Islet precursor cell (in vitro differentiated cells): ENCODE data around the gene ELL2.
"Not testable (repeated sequence)": the region's sequence is repeated elsewhere in the genome, so short reads cannot be mapped to it uniquely, and the experiment has no call there.

Experiments
- DNase-seq: peaks from one replicate; pipeline ENCODE4 v3.0.0-alpha.2; 2018

ELL2 gene

DNA sequence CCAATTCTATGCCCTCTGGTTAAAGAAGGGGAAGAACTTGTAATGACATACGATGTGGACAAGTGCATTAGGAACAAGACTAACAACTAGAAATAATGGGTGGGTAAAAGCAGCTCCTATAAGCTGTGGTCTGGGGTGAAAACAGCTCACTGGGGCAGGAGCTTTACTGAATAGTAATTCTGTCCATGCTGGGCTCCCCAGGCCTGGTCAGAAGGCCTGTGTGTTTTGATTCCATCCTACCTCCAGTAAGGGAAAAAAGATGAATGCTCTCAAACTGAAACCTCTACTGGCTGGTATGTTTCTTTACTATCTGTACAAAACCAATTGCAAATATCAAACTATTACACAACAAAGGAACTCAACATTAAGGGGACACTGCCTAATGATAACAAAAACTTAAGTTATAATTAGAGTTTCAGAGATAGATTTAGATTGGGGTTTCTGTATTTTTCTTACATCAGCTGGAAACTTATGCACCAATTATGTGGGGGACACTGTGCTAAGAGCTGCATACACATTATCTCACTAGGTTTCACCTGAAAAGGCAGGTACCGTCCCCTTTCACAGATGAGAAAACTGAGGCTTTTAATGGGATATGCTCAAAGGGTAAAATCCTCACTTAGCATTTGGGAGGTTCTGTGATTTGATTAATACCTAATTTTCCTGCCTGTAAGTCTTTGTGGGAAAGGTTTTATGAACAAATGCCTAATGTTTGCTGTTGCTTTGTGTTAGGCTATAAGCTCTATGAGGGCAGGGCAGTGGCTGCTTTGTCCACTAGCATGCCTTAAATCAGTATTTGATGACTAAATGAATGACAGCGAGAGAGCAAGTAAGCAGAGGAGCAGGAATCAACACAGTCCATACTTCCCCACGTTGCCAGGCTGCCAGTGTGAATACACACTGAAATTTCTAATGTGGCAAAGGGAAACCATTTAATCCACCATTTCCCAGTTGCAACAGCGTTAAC is 53.6 kb downstream of the ELL2 start:
- DNase-seq = no peak

DNA sequence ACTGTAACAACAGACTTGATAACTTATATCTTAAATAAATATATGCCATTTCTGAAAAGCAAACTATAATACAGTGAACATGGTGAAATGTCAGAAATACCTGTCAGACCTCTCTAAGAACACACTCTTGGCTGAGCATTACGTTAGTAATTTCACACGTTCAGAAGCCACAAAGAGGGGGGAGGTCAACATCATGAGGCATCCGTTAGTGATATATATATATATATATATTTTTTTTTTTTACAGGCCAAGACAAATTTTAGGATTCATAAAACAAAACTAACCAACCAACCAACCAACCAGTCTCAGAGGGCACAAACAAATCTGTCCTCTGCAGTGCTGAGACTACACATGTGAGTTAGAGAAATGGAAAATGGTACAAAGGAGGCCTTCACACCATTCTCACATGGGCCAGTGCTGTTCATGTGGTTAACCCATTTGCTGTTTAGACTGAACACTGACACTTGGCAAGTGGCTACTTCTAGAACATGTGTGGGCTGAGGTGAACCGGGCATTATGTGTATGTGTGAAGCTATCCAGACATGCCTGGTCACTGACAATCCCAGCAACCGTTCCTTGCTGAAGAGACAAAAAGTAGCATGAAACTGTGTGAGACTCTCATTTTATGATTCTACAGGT is 54.5 kb downstream of the ELL2 start:
- no peak for DNase-seq

DNA sequence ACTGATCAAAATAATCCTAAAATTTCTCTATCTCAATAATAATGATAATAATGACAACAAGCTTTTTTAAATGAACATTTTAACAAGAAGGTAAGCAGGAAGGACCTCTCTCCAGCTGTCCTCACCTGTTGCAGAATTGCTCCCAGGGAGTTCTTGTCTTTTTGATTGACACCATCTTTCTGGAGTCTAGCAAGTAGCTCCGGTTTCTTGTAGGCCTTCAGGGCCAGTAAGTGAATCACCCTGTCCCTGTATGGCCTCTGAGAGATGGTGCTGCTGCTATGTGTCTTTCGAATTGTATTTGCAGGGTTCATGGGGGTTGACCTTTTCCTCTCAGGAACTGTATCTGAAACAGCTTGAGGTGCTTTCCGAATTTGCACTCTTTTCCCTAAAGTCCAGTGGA is 55.3 kb downstream of the ELL2 start:
- not testable (repeated sequence) for DNase-seq

DNA sequence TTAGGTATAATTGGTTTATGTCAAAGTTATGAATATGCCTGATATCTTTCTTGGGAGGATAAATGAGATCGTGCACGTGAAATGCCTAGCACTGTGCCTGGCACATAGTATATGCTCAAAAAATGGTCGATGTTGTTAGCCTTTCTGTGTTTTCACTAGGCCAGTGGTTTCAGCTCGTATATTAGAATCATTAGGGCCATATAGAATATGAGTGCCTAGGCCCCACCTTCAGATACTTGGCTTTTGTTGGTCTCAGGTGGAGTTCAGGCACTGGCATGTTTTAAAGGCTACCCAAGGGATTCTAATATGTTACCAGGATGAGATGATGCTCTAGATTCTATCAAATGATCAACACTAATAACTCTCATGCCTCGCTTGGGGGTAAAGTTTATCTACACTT is 56.8 kb downstream of the ELL2 start:
- no peak for DNase-seq

DNA sequence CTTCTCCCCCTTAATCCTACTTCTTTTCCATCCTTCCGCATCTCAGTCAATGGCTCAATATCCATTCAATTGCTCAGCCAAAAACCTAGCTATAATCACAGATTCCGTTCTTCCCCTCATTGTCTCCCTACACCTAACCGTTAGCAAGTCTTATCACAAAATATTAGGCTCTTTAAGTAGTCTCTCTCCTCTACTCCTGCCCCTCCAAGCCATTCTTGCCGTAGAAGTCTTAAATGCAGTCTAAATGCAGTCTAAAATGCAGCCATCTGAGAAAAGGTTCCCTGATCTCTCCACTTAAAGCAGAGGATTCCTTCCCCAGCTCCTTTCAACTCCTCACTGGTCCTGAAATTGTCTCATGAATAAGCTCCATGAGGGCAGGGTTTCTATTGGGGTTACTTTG is 57.8 kb downstream of the ELL2 start:
- no peak for DNase-seq

DNA sequence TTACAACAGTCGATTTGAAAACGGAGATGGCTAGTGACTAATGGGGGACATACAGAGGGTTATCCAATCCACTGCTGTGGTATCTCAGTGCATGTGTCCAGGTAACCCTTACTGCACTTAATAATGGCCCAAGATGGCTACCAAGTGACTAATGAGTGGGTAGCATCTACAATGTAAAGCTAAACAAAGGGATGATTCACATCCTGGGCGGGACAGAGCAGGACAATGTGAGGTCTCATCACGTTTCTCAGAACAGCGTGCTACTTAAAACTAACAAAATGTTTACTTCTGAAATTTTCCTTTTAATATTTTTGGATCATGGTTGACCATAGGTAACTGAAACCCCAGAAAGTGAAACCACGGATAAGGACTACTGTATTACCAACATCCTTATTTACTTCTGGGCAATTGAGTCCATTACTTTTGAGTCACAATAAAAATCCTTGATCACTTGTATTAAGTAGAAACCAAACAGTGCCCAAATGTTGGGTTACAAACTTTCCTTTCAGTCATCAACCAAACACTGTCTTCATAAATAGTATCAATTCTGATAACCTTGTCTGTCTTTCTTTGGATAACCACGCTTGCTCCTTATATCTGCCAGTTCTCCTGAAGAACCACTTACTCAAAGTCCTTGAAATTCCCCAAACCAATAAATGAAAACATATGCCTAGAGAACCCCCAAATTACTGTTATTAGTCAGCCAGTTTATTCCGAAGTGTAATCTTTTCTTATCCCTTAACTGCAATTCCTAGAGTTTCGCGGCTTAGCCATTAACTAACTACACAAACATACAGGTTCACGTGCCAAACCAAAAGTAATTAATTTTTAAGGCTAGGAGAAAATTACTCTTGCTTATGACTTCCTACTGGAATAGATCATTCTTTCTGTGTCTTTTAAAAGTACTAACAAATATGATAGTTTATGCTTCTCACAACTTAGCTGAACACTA is 59.7 kb downstream of the ELL2 start:
- no peak for DNase-seq

DNA sequence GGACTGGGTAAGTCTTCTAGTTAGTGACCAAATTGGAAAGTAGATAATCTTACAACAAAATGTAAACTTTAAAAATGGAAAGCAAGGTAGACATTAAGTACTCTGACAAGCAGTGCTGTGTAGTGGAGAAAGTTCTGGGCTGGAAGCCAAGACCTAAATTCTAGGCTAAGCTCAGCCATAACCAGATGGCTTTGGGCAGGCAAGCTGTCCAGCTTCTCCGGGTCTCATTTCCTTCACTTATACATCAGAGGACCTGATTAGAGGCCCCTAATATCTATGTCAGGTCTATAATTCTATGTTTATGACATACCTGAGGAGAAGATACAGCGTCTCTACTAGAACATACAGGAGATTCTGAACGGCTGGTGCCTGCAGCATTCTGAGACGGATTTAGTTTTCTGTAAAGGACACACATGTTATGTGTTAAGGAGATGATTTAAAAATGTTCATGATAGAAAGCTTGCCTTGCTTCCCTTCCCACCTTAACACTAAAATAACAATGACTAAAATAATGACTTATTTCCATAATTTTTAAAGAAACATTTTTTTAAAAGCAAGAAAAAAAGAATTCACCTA is 61.2 kb downstream of the ELL2 start:
- no peak for DNase-seq

DNA sequence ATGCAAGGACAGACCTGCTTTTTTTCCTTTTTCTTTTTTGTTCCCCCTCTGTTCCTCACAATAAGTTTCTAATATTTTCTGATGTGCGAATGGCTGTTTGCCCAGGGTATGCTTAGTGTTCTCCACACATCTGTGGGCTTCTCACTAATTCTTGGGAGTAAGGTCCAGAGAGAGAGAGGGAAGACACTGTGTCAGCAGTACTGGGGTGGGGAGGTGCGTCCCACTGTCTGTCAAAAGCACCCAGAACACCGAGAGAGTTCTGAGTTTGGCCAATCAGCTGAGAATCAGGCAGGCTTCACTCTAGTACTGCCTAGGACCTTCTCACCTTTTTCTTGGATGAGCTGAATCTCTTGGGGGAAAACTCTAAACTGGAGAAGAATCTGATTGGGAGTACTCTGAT is 61.8 kb downstream of the ELL2 start:
- DNase-seq = no peak

DNA sequence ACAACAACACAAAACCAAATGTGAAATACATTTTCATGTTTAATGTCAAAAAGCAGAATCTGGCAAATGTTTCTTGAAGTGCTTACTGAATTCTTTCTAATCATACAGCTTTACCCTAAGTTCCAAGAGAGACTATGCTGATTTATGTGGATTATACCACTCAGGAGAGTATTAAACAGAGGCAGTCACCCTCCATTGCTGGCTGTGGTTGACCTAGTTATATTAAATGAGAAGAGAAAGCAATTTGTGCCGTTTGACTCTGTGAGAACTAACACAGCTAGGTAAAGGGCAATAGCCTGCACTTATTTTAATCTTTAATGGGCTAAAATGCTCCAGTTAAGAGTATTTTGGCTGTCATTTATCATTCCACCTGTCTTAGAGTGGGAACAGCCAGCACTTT is 62.6 kb downstream of the ELL2 start:
- no peak for DNase-seq

DNA sequence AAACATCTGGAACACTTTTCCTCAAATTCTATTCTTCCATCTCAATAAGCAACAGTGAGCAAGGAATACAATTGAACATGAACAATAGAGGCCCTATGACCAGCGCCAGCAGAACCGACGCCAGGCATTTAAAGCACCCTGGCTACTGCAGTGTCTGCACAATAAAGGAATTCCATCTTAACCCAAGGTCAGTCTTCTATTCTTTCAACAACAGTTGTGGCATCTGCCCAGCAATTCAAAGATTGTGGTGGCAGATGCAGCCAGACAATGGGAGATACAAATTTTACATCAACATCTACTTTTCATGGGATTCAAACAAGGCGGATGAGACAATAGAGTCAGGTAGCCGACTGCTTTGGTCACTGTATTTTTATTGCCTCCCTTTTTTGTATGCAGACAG is 65.9 kb downstream of the ELL2 start:
- DNase-seq = no peak

DNA sequence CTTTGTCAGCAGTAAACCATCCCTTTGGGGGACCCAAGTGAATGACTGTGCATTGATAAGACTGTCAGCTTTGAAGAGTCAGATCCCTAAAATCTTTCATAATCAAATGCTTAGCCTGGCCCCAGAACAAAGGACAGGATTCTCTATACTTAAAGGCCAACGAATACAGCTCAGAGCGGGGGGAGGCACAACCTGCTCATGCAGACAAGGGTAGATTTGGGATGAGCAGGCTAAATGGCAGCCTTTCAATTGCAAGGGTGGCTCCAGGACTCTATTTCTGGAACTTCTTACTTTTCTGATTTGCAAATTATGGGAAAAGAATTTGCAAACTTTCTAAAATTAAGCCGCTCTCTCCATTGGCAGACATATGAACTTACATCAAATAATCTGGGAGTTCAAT is 66.4 kb downstream of the ELL2 start:
- no peak for DNase-seq

DNA sequence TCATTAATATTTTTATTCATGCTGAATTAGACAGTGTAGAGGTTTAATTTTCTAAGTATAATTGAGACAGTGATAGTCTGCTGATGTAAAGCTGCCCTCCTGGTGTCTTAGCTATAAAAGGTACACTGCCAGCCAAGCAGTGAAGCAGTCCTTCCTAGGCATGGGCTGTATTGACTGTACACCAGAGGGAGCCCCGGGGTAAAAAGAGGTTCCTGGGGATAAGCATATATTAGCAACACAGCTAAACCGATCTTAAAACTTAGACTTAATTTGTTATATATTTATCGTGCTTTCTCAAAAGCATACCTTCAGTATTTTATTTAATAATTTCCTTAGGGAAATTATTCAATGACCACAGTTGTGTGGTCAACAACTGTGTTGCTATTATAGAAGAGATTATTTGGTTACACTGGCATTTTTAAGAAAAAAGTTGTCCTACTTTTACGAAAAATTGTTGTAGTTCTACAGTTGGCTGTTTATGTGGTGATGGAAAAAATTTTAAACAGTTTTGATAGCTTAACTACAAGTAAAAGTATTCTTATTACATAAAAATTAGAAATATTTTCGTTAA is 68.8 kb downstream of the ELL2 start:
- DNase-seq = peak; percentile 68

DNA sequence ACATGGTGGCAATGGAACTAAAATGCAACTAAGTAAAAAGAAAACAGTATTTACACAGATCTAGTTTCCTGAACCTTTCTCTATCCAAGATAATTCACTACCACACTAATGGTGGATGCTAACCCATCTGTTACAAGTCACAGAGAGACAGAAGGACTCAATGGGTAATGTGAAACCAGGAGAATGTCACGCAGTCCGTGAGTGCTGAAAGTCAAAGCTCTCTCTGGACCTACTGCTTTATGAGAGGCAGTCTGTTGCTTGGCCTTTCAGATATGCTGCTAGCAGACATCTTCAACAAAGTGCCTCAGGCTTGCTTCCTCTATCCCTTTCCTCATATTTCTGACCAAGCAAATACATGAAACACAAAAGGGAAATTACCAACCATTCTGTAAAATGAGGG is 70.2 kb downstream of the ELL2 start:
- no peak for DNase-seq

DNA sequence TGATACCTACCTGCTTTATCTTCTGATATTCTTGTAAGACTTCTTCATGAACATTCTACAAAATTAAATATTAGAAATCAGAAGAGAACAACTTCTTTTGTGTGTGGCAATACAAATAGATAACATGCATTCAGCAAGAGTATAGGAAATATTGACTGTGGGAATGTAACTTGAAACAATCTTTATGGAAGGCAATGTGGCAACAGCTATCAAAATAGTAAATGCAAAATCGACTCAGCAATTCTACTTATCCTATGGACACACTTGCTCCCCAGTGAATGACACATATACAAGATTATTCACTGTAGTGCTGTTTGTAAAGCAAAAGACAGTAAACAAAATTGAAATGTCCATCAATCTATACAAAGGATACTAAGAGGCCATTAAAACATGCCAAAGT is 72.6 kb downstream of the ELL2 start:
- DNase-seq = no peak

DNA sequence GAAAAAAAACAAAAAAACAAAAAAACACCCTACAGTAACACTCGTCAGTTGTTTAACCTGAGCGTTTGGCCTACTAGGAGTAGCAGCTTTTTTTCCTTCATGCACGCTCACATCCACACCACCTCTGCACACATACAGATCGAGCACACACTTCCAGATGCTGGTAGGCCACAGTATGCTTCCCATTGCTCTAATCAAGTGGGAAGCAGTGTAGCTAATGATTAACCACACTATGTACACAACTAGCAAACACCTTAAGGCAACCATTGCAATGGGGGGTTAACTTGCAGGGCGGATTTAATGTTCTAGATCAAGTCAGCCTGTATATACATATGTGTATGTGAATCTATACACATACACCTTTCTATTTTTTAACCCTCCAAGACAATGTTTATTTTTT is 73.7 kb downstream of the ELL2 start:
- DNase-seq = no peak

DNA sequence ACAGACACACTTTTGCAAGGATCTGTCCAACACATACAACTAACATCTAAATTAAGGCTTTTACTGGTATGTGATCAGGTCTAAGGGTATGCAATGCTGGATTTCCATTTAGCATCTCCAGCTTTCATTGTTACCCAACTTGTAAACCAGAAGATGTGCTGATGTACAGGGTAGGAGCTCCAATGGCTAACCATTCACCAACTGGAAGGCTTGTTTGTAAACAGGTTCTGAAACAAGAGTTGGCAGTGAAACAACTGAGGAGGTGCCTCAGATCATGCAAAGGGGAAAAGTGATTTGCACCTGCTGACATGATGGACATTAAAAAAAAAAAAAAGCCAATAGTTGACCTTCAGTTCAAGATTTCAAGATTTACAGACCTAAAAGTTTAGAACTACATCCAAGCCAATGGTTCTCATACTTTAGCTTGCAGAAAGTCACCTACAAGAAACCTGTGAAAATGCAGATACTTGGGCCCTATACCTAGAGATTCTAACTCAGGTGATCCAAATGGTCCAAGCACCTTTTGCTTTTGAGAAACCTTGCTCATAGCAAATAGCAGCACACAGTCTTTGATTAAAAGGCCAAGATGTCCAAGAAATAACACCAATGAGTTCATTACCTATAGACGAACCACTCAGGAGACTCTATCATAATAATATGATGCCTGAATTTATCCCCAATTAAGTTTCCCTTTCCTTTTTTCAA is 75.2 kb downstream of the ELL2 start:
- DNase-seq = no peak

DNA sequence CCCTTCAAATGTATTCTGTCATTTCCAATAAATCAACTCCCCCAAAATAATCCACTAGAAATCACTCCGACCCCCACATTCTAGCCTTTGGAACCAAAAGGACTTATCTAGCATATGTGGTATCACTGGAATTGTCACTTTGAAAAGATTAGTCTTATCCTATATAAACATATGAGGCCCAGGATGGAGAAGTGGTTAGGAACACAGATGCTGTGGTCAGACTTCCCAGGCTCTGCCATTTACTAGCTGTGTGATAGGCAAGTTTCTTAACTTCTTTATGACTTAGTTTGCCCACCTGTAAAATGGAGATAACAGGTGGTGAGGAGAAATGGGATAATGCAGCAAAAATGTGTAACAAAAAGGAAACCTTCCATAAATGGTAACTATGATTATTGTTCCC is 77.1 kb downstream of the ELL2 start:
- DNase-seq = no peak

DNA sequence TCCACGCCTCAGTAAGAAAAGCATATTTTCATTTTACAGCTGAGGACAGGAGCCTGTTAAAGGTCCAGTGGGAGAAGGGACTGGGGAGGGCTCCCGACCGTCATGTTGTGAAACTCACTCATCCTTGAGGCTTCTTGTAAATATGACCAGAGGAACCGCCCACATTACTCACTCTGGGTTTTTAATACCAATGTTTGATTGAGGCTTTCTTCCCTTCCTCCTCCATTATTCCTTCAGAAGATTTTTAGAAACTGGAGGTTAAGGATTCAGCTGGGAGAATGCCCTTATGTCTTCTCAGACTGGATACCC is 77.7 kb downstream of the ELL2 start:
- no peak for DNase-seq

DNA sequence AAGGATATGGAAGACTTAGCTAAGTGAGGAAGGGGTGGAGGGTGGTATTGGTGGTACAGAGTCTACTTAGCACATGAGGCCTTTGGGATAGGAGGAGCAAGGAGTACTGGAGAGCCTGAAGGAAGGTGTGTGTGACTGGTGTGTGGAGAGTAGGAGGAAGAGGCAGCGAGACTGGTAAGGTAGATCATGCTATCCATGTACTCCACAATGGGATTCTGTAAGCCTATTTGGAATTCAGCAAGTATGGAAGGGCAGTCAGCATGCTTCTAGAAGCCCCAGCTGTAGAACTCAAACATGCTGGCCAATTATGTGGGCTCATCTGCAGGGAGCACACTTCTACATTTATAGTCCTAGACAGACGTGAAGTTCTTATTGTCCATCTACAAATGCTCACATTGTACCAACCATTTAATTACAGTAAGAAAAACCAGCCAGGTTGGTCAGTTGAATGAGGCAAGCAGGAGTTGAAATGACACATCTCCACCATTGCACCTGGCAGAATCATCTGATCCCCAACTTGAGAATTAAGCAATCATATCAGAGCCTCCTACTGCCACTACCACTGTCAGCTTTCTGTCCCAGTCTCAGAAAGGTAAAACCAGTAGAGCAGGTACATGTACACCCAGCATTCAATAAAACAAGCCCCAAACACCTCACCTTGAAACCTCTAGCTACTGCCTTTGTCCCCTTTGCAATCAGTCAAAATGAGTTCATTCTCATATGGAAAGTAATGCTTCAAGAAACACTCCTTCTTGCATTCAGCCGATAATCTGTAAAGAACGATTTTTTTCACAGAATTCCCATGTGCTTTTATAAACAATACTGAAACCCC is 78.2 kb downstream of the ELL2 start:
- no peak for DNase-seq

DNA sequence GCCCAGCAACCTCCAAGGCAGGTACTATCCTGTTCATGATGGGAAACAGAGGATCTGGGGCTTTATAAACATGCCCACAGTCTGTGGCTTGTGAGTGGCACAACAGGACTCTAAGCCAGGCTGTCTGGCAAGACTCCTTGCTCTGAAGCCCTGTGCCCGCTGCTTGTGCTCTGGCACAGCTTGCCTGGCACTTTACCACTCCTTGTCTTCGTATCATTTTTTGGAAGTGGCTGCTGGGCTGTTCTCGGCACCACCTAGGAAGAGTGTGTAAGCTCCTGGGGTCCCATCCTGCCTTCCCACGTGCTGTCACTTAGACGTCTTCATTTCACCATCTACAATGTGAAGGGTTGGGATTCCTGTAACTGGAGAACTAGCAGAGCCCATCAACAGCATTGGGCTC is 79.8 kb downstream of the ELL2 start:
- DNase-seq = no peak
